Gastroesophageal sphincter (tissue), 3 donors: ENCODE measurements around the gene TP73.

ENCODE experiments used
- POLR2A ChIP-seq, 2 donors: fragments of 450-650 bp; IDR thresholded peaks; one replicate each; pipeline ENCODE4 v1.6.1; 2017; ENCODE audit warnings: antibody characterized with exemption in 2 of 2, mild to moderate bottlenecking in 2 of 2, moderate library complexity in 1 of 2
- POLR2AphosphoS5 ChIP-seq: sonication (generic); formaldehyde crosslinking; IDR thresholded peaks from one replicate; pipeline ENCODE4 v1.6.1; 2017; ENCODE audit warnings: antibody characterized with exemption
- TF ChIP-seq, protein P1 (sequence below), 4 experiments: fragments of 200-600 bp in 2 of 4; fragments of 450-650 bp in 2 of 4; sonication (generic) in 1 of 4; IDR thresholded peaks; one replicate each; pipeline ENCODE4 v1.5.1; 2017 to 2019; ENCODE audit warnings: antibody characterized with exemption in 4 of 4, mild to moderate bottlenecking in 2 of 4, moderate library complexity in 2 of 4

DNA sequence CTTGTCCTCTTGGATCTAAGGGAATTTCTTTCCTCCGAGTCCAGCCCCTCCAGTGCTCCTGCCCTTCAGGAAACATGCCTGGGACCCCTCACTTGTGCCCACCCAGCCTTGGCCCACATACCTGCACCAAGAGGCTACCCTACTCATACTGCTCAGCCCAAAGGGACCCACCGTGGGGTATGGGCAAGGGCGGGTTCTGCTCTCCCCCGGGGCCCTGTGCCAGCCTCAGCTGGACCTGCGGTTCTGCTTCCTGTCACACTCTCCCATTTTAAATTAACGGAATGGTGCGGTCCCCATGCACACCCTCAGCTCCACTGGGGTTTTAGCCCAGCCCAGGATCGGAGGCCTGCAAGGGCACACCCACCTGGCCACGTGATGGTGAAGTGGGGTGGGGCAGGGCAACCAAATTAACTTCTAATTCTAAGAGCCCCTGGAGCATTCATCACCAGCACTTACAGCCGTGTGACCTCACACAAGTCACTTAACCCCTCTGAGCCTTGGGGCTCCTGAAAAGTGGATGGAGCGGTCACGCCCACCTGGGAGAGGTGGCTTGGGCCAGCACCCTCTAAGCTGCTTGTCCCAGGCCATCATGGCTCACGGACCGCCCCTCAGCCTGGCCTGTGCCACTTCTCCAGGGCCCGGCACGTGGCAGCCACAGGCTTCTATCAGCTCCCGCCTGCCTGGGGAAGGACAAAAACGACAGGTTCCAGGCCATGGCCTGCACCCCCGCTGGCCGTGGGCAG, 28.3 kb downstream of the TP73 start:
- TF ChIP-seq, protein P1, sequence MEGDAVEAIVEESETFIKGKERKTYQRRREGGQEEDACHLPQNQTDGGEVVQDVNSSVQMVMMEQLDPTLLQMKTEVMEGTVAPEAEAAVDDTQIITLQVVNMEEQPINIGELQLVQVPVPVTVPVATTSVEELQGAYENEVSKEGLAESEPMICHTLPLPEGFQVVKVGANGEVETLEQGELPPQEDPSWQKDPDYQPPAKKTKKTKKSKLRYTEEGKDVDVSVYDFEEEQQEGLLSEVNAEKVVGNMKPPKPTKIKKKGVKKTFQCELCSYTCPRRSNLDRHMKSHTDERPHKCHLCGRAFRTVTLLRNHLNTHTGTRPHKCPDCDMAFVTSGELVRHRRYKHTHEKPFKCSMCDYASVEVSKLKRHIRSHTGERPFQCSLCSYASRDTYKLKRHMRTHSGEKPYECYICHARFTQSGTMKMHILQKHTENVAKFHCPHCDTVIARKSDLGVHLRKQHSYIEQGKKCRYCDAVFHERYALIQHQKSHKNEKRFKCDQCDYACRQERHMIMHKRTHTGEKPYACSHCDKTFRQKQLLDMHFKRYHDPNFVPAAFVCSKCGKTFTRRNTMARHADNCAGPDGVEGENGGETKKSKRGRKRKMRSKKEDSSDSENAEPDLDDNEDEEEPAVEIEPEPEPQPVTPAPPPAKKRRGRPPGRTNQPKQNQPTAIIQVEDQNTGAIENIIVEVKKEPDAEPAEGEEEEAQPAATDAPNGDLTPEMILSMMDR (IDR thresholded peaks at IDR 0.05), result no peak
- TF ChIP-seq POLR2AphosphoS5, result no peak
- no peak for TF ChIP-seq POLR2A (IDR thresholded peaks at IDR 0.05)
